Raji (cell line): ENCODE data around the gene CHIT1.

Experiments
- POLR2A ChIP-seq: IDR thresholded peaks from 2 replicates; pipeline ENCODE4 v1.6.1; 2011; ENCODE audit warnings: low read depth, low read length, control low read depth; ENCODE audit not compliant: insufficient read depth

The CHIT1 gene

GRCh38 chr1:203204756-203205155, 24.7 kb downstream of the CHIT1 start:
- no peak for TF ChIP-seq POLR2A

GRCh38 chr1:203202431-203203245, 26.8 kb downstream of the CHIT1 start:
- no peak for TF ChIP-seq POLR2A

- TF ChIP-seq POLR2A = no peak
Observed at GRCh38 chr1:203201516-203202205, 27.8 kb downstream of the CHIT1 start.

GRCh38 chr1:203200916-203201315, 28.6 kb downstream of the CHIT1 start:
- no peak for TF ChIP-seq POLR2A

- no peak for TF ChIP-seq POLR2A
Observed at GRCh38 chr1:203199816-203200571, 29.5 kb downstream of the CHIT1 start.

GRCh38 chr1:203199481-203199815, 30.0 kb downstream of the CHIT1 start:
- no peak for TF ChIP-seq POLR2A

GRCh38 chr1:203199002-203199401, 30.5 kb downstream of the CHIT1 start:
- no peak for TF ChIP-seq POLR2A

- TF ChIP-seq POLR2A = no peak
Observed at GRCh38 chr1:203197625-203198024, 31.8 kb downstream of the CHIT1 start.

GRCh38 chr1:203196371-203196770, 33.1 kb downstream of the CHIT1 start:
- TF ChIP-seq POLR2A = no peak

- no peak for TF ChIP-seq POLR2A
Observed at GRCh38 chr1:203190949-203191348, 38.5 kb downstream of the CHIT1 start.

GRCh38 chr1:203189951-203190352, 39.5 kb downstream of the CHIT1 start:
- TF ChIP-seq POLR2A = no peak

- TF ChIP-seq POLR2A = no peak
Observed at GRCh38 chr1:203188686-203189232, 40.7 kb downstream of the CHIT1 start.

- TF ChIP-seq POLR2A = no peak
Observed at GRCh38 chr1:203187689-203188264, 41.7 kb downstream of the CHIT1 start.

- no peak for TF ChIP-seq POLR2A
Observed at GRCh38 chr1:203187304-203187685, 42.2 kb downstream of the CHIT1 start.
